ENCODE measurements around the gene PPIG. TPM values are rescaled to one million over a fixed set of nuclear protein-coding genes. Genes with fewer than 3 reads are reported as not detected.
"Not testable (repeated sequence)": the region's sequence is repeated elsewhere in the genome, so short reads cannot be mapped to it uniquely, and the experiment has no call there.

The PPIG gene
- total and polyA plus RNA-seq, 2 experiments from 2014 or later = 40.7 to 157 TPM

- H3K4me3 ChIP-seq = not testable (repeated sequence)
- Mint-ChIP-seq H3K4me1 (peaks cover 11% of the 10 kb centered on the region), H3K4me3 (peak overlapping the region; percentile 2; the same call in 1 of the 3 replicates)
Observed at GRCh38 chr2:169582552-169583266, 1.4 kb upstream of the PPIG start.

GRCh38 chr2:169583518-169583917, 633 bp upstream of the PPIG start:
- Mint-ChIP-seq H3K27me3 (ENCODE audit: insufficient read depth, low read depth, poor library complexity) (peaks cover 19% of the 10 kb centered on the region), H3K9me3 (peaks cover 19% of the 10 kb centered on the region), H3K4me3 (peak overlapping the region; percentile 99; the same call in 1 of the 3 replicates), H3K27ac (no peak overlapping the region), H3K36me3 (ENCODE audit: low read depth) (peaks cover 13% of the 10 kb centered on the region; the same call in 1 of the 3 replicates), H3K4me1 (peaks cover 11% of the 10 kb centered on the region)
- peak overlapping the region; percentile 6; the same call in 1 of the 2 replicates for H3K27ac ChIP-seq (ENCODE audit: low read depth)
- no peaks in the 10 kb centered on the region for H3K27me3 ChIP-seq (ENCODE audit: insufficient read depth)
- H3K36me3 ChIP-seq (ENCODE audit: insufficient read depth) = peaks cover 4% of the 10 kb centered on the region; the same call in 1 of the 2 replicates
- ATAC-seq (no peak), DNase-seq (ENCODE audit: low spot score) (no peak)
- 0 out of 2 replicates have a peak, but pooled peaks cover 3% of the 10 kb centered on the region for H3F3A ChIP-seq (replicated peaks; ENCODE audit: low read depth)
- peaks cover 40% of the 10 kb centered on the region for H3K79me2 ChIP-seq (replicated peaks; ENCODE audit: insufficient read depth)
- peaks cover 12% of the 10 kb centered on the region for H3K4me1 ChIP-seq (ENCODE audit: insufficient read depth)
- H3K9me2 ChIP-seq (ENCODE audit: insufficient read depth) = no peaks in the 10 kb centered on the region
- TF ChIP-seq JUNB (IDR thresholded peaks at IDR 0.05; ENCODE audit: unreplicated experiment) = no peak
- TF ChIP-seq POLR2AphosphoS5 (IDR thresholded peaks at IDR 0.05; ENCODE audit: low read depth) = no peak
- TF ChIP-seq STAT1 (IDR thresholded peaks at IDR 0.05; ENCODE audit: unreplicated experiment) = no peak
- no peak for TF ChIP-seq REST (IDR thresholded peaks at IDR 0.05; ENCODE audit: unreplicated experiment)
- TF ChIP-seq EZH2 (IDR thresholded peaks at IDR 0.05; ENCODE audit: low read depth, unreplicated experiment) = no peak
- H3K4me2 ChIP-seq = no peak overlapping the region
- peaks cover 20% of the 10 kb centered on the region for H4K20me1 ChIP-seq (replicated peaks; ENCODE audit: insufficient read depth)
- H3K4me3 ChIP-seq = no peak overlapping the region
- 0 out of 2 replicates have a peak overlapping the region, but pooled peaks have one; percentile 49 for H2AFZ ChIP-seq

More at GRCh38 chr2:169582552-169583266, 1.4 kb upstream of the PPIG start:
- Mint-ChIP-seq H3K27me3 (ENCODE audit: insufficient read depth, low read depth, poor library complexity) (peaks cover 20% of the 10 kb centered on the region), H3K9me3 (peaks cover 19% of the 10 kb centered on the region), H3K36me3 (ENCODE audit: low read depth) (peaks cover 10% of the 10 kb centered on the region; the same call in 1 of the 3 replicates)
- H3K79me2 ChIP-seq (replicated peaks; ENCODE audit: insufficient read depth) = peaks cover 32% of the 10 kb centered on the region
- not testable (repeated sequence) for H3K9me2 ChIP-seq (ENCODE audit: insufficient read depth); H3K27me3 ChIP-seq (ENCODE audit: insufficient read depth); DNase-seq (ENCODE audit: low spot score); H3K36me3 ChIP-seq (ENCODE audit: insufficient read depth); H3K27ac ChIP-seq (ENCODE audit: low read depth); H3K27ac Mint-ChIP-seq; ATAC-seq; H3K4me2 ChIP-seq; H2AFZ ChIP-seq; H3F3A ChIP-seq (replicated peaks; ENCODE audit: low read depth)
- peaks cover 12% of the 10 kb centered on the region for H3K4me1 ChIP-seq (ENCODE audit: insufficient read depth)
- peaks cover 17% of the 10 kb centered on the region for H4K20me1 ChIP-seq (replicated peaks; ENCODE audit: insufficient read depth)

Measured in GM23338 (cell line).